Fibroblast of lung (primary cell): ENCODE measurements around the gene PAQR7. TPM values are rescaled to one million over a fixed set of nuclear protein-coding genes. Genes with fewer than 3 reads are reported as not detected.

Experiments used
- DNase-seq, 2 donors: peaks; one replicate each; pipeline versions ENCODE4 v3.0.0 to v3.0.0-alpha.2; 2010; ENCODE audit warnings: low read depth in 2 of 2
- H2AFZ ChIP-seq: 2 replicates; pipeline ENCODE4 v1.5.1; 2012; ENCODE audit warnings: low read length, control low read depth, inconsistent platforms
- H3K27ac ChIP-seq: 2 replicates; pipeline ENCODE4 v1.5.1; 2011; ENCODE audit warnings: low read length, control low read depth; ENCODE audit not compliant: insufficient read depth
- H3K27me3 ChIP-seq: 2 replicates; pipeline ENCODE4 v1.5.1; 2011; ENCODE audit warnings: mild to moderate bottlenecking, low read length; ENCODE audit not compliant: control insufficient read depth, insufficient read depth
- H3K36me3 ChIP-seq: 2 replicates; pipeline ENCODE4 v1.5.1; 2011; ENCODE audit warnings: low read length; ENCODE audit not compliant: control insufficient read depth, insufficient read depth
- H3K4me1 ChIP-seq: 2 replicates; pipeline ENCODE4 v1.5.1; 2011; ENCODE audit warnings: low read length; ENCODE audit not compliant: control insufficient read depth, insufficient read depth; ENCODE audit errors: extremely low read depth
- H3K4me2 ChIP-seq: 2 replicates; pipeline ENCODE4 v1.5.1; 2011; ENCODE audit warnings: low read length, control low read depth; ENCODE audit not compliant: insufficient read depth; ENCODE audit errors: extremely low read depth
- H3K4me3 ChIP-seq, 4 experiments: fragments of 200-600 bp in 1 of 4; sonication (generic) in 1 of 4; replicated peaks in 1 of 4; 2 replicates each; pipeline ENCODE4 v1.5.1; 2011 to 2016; ENCODE audit warnings: low read length in 4 of 4, low read depth in 3 of 4, mild to moderate bottlenecking in 3 of 4, control low read depth in 2 of 4, inconsistent platforms in 1 of 4, mixed read lengths in 1 of 4; ENCODE audit not compliant: insufficient read depth in 1 of 4; ENCODE audit errors: control extremely low read depth in 1 of 4
- H3K79me2 ChIP-seq: 2 replicates; pipeline ENCODE4 v1.5.1; 2012; ENCODE audit warnings: mild to moderate bottlenecking, low read length, inconsistent platforms; ENCODE audit not compliant: control insufficient read depth, insufficient read depth
- H3K9ac ChIP-seq: 2 replicates; pipeline ENCODE4 v1.5.1; 2011; ENCODE audit warnings: mild to moderate bottlenecking, low read length, control low read depth; ENCODE audit not compliant: insufficient read depth
- H3K9me3 ChIP-seq: 2 replicates; pipeline ENCODE4 v1.5.1; 2012; ENCODE audit warnings: low read depth, low read length; ENCODE audit not compliant: control insufficient read depth, insufficient read depth
- H4K20me1 ChIP-seq: 2 replicates; pipeline ENCODE4 v1.5.1; 2011; ENCODE audit warnings: low read length; ENCODE audit not compliant: control insufficient read depth, insufficient read depth; ENCODE audit errors: extremely low read depth
- CTCF ChIP-seq, 2 donors: IDR thresholded peaks in 1 of 2; conservative IDR thresholded peaks in 1 of 2; 1 replicate in 1 of 2; 2 replicates in 1 of 2; pipeline ENCODE4 v1.5.1; 2011 to 2012; ENCODE audit warnings: low read length in 2 of 2, control low read depth in 1 of 2, inconsistent platforms in 1 of 2, low read depth in 1 of 2, mild to moderate bottlenecking in 1 of 2
- EZH2 ChIP-seq: IDR thresholded peaks from 2 replicates; pipeline ENCODE4 v1.5.1; 2012; ENCODE audit warnings: low read length, control low read depth, mild to moderate bottlenecking; ENCODE audit errors: missing control alignments
- polyA plus RNA-seq, 2 donors: library from polyadenylated mRNA; depleted of rRNA in 1 of 2; stranded (reverse) in 1 of 2; unstranded in 1 of 2; fragments of >200 nt; gene quantifications; 2 replicates each; pipeline ENCODE4 v1.2.1, GENCODE V29; 2011 to 2012; ENCODE audit warnings: missing spikeins in 1 of 2
- total RNA-seq: library from RNA; depleted of rRNA; stranded (reverse); fragments of >200 nt; gene quantifications from 2 replicates; pipeline ENCODE4 v1.2.1, GENCODE V29; 2014

PAQR7 gene
- total and polyA plus RNA-seq, 2 donors (not counting 1 experiment from before 2014, with no cell fraction given) = 12.8 to 15.9 TPM

GRCh38 chr1:25856856-25857255, 18.7 kb downstream of the PAQR7 start:
- H3K27ac ChIP-seq = no peak overlapping the region
- no peaks in the 10 kb centered on the region for H3K27me3 ChIP-seq
- H3K4me1 ChIP-seq = peaks cover 4% of the 10 kb centered on the region
- no peak overlapping the region for H3K9ac ChIP-seq
- H3K79me2 ChIP-seq = peaks cover 5% of the 10 kb centered on the region
- no peak overlapping the region for H3K4me2 ChIP-seq
- TF ChIP-seq EZH2 = no peak
- no peak for TF ChIP-seq CTCF (conservative IDR thresholded peaks at IDR 0.05 in 1 of 2, IDR thresholded peaks at IDR 0.05 in 1 of 2; ENCODE audit: low read depth in 1 of 2, low read length in 2 of 2)
- no peaks in the 10 kb centered on the region for H3K9me3 ChIP-seq
- no peaks in the 10 kb centered on the region for H3K36me3 ChIP-seq
- no peak overlapping the region for H3K4me3 ChIP-seq
- no peaks in the 10 kb centered on the region for H4K20me1 ChIP-seq
- no peak overlapping the region for H2AFZ ChIP-seq
- DNase-seq = no peak

GRCh38 chr1:25854554-25854953, 21.0 kb downstream of the PAQR7 start:
- H3K9ac ChIP-seq = no peak overlapping the region
- DNase-seq = no peak
- H3K27me3 ChIP-seq = no peaks in the 10 kb centered on the region
- no peak overlapping the region for H3K4me3 ChIP-seq
- H3K9me3 ChIP-seq = no peaks in the 10 kb centered on the region
- H4K20me1 ChIP-seq = no peaks in the 10 kb centered on the region
- no peak overlapping the region for H2AFZ ChIP-seq
- TF ChIP-seq EZH2 (no peak), CTCF (conservative IDR thresholded peaks at IDR 0.05 in 1 of 2, IDR thresholded peaks at IDR 0.05 in 1 of 2; ENCODE audit: low read depth in 1 of 2, low read length in 2 of 2) (no peak)
- H3K79me2 ChIP-seq = peaks cover 5% of the 10 kb centered on the region
- H3K4me2 ChIP-seq = no peak overlapping the region
- peaks cover 4% of the 10 kb centered on the region for H3K4me1 ChIP-seq
- H3K27ac ChIP-seq = no peak overlapping the region
- no peaks in the 10 kb centered on the region for H3K36me3 ChIP-seq

DNA sequence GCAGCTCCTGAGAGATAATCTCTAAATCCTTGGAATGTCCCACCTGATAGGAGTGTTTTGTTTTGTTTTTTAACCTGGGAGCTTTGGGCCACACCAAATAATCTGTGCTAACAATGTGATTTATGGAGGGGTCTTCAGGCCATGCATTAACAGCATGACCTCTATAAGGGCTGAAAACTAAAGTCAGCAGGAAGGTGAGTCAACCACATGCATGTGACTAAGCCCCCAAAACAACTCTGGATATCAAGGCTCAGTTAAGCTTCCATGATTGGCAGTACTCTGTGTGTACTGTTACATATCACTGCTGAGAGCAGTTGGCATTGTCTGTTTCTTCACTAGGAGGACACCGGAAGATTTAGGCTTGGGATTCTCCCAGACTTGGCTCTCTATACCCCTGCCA, 27.0 kb downstream of the PAQR7 start:
- no peak overlapping the region for H3K9ac ChIP-seq
- no peaks in the 10 kb centered on the region for H3K27me3 ChIP-seq
- H3K4me1 ChIP-seq = no peaks in the 10 kb centered on the region
- H3K79me2 ChIP-seq = no peaks in the 10 kb centered on the region
- peak overlapping the region; percentile 55 for H2AFZ ChIP-seq
- no peaks in the 10 kb centered on the region for H3K9me3 ChIP-seq
- no peak overlapping the region for H3K4me3 ChIP-seq
- no peak for DNase-seq
- TF ChIP-seq CTCF (conservative IDR thresholded peaks at IDR 0.05 in 1 of 2, IDR thresholded peaks at IDR 0.05 in 1 of 2; ENCODE audit: low read depth in 1 of 2, low read length in 2 of 2) = no peak
- no peak overlapping the region for H3K27ac ChIP-seq
- no peaks in the 10 kb centered on the region for H4K20me1 ChIP-seq
- no peaks in the 10 kb centered on the region for H3K36me3 ChIP-seq
- H3K4me2 ChIP-seq = no peak overlapping the region
